ENCODE measurements around the gene EID3. TPM values are rescaled to one million over a fixed set of nuclear protein-coding genes. Genes with fewer than 3 reads are reported as not detected.
"Not testable (repeated sequence)": the region's sequence is repeated elsewhere in the genome, so short reads cannot be mapped to it uniquely, and the experiment has no call there.

EID3 gene
- total RNA-seq, 4 donors from 2014 or later: 11.2 to 44.4 (median 19.6) TPM

DNA sequence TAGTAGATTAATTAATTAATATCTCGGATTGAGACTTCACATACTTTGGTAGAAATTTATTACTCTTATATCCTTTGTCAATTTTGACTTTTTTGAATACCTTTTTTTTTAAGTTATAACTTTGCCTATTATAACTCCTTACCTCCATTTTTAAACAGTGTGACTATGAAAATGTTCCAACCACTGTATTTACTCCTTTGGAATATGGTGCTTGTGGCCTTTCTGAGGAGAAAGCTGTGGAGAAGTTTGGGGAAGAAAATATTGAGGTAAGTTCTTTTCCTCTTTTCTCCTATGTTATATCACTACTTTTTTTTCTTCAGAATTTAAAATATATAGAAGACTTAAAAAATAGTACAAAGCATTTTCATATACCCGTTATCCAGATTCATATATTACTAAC lies 27.8 kb downstream of the EID3 start:
- DNase-seq (ENCODE audit: low spot score): no peak
- TF ChIP-seq CTCF (IDR thresholded peaks at IDR 0.05): no peak
- no peak for ATAC-seq (ENCODE audit: low FRiP score)

- not testable (repeated sequence) for ATAC-seq (ENCODE audit: low FRiP score); DNase-seq (ENCODE audit: low spot score)
These were observed 28.7 kb downstream of the EID3 start for GRCh38 chr12:104332273-104332672.

- no peak for TF ChIP-seq CTCF (IDR thresholded peaks at IDR 0.05)
- ATAC-seq (ENCODE audit: low FRiP score) (no peak), DNase-seq (ENCODE audit: low spot score) (no peak)
These were observed 30.2 kb downstream of the EID3 start for GRCh38 chr12:104333692-104334255.

- no peak for TF ChIP-seq CTCF (IDR thresholded peaks at IDR 0.05)
- peak; percentile 24 for ATAC-seq (ENCODE audit: low FRiP score)
- DNase-seq (ENCODE audit: low spot score): no peak
These were observed 31.0 kb downstream of the EID3 start for GRCh38 chr12:104334581-104334980.

DNA sequence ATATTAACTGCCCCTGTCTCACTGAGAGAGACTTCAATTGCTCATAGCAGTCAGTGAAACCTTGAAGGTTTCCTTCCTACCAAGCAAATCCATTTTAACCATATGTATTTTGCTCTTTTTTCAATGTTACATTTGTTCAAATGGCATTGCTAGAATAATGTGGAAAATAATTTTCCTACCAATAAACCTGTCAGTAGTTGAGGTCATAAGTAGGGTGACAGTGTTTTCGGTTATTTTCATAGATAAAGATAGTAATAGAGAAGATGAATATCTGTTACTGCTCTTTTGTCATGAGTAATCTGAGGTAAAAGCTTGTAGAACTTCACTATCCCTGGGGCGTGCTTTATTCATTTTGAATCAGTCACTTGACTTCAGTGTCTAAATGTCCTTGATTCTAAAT lies 32.6 kb downstream of the EID3 start:
- no peak for TF ChIP-seq CTCF (IDR thresholded peaks at IDR 0.05)
- ATAC-seq (ENCODE audit: low FRiP score) (no peak), DNase-seq (ENCODE audit: low spot score) (no peak)

DNA sequence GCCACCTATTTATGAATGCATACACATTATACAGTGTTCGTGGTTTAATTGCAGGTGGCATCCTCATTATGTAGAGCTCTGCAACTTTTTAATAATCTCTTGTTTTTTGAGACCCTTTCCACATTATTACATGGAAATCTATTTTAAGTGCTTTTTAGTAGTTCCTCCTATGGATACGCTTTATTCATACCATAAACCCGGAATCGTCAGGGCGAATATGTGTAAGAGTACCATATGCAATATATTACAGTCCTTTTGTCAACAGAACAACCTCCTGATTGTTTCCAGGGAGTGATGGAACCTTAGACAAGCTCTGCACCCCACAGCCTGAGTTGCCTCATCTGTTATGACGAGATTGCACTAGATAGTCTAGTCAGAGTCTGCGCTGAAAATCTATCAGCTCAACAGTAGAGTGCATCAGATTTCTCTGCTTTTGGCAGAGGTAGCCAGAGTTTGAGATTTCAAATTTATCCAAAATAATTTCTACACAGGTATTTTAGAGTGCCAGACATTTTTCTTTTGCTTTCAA lies 33.6 kb downstream of the EID3 start:
- no peak for DNase-seq (ENCODE audit: low spot score)
- no peak for TF ChIP-seq CTCF (IDR thresholded peaks at IDR 0.05)
- ATAC-seq (ENCODE audit: low FRiP score): no peak

DNA sequence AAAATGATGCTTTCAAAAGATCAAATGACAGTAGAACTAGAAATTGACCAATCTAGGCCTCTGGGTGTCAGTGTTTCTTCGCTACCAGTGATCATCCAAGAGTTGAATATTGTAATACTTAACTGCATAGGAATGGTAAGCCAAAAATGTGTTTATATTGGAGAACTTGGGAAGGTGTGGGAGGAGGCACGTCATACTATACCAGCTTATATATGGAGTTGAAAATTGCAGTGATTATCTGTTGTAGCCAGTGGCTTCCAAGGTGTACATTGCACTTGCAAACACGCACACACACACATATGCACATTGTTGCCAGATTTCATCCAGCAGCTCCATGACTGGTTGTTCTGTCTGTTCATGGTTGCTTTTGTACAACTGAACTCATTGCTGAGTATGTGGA lies 36.1 kb downstream of the EID3 start:
- no peak for TF ChIP-seq CTCF (IDR thresholded peaks at IDR 0.05)
- no peak for ATAC-seq (ENCODE audit: low FRiP score)
- DNase-seq (ENCODE audit: low spot score): no peak

Measured in omental fat pad (tissue), 4 donors.